AG04449 (cell line): ENCODE measurements around the gene TYMP.

Experiments
- CTCF ChIA-PET: fragments of 350-600 bp; formaldehyde crosslinking; extraction: SDS; loops from one replicate; lab custom pipeline; 2021; ENCODE audit warnings: antibody characterized with exemption; lab: Yijun Ruan, JAX
- POLR2A ChIA-PET: fragments of 400-600, 350-600 bp; formaldehyde crosslinking; extraction: SDS; loops from one replicate; lab custom pipeline; 2020; ENCODE audit warnings: antibody characterized with exemption, inconsistent platforms; lab: Yijun Ruan, JAX
- DNase-seq: peaks from one replicate; pipeline ENCODE4 v3.0.0-alpha.2; 2010; ENCODE audit warnings: low read depth, low spot score
- H3K4me3 ChIP-seq: 2 replicates; pipeline ENCODE4 v1.5.1; 2011; ENCODE audit warnings: low read depth, mild to moderate bottlenecking, control low read depth, low read length
- TF ChIP-seq, protein P1 (sequence below): IDR thresholded peaks from one replicate; pipeline ENCODE4 v1.5.1; 2011; ENCODE audit warnings: mild to moderate bottlenecking, moderate library complexity, low read length, control low read depth, inconsistent platforms; ENCODE audit not compliant: insufficient read depth; ENCODE audit errors: missing control alignments

Gene TYMP

GRCh38 chr22:50516068-50516467, 13.7 kb downstream of the TYMP start:
- DNase-seq: no peak
- H3K4me3 ChIP-seq: no peak overlapping the region
- POLR2A ChIA-PET: interaction anchor here (0.9 kb wide), 1 partner anchor 10 kb away, joined by 3 read pairs; the partner anchor contains the start of gene SCO2
- TF ChIP-seq, protein P1, sequence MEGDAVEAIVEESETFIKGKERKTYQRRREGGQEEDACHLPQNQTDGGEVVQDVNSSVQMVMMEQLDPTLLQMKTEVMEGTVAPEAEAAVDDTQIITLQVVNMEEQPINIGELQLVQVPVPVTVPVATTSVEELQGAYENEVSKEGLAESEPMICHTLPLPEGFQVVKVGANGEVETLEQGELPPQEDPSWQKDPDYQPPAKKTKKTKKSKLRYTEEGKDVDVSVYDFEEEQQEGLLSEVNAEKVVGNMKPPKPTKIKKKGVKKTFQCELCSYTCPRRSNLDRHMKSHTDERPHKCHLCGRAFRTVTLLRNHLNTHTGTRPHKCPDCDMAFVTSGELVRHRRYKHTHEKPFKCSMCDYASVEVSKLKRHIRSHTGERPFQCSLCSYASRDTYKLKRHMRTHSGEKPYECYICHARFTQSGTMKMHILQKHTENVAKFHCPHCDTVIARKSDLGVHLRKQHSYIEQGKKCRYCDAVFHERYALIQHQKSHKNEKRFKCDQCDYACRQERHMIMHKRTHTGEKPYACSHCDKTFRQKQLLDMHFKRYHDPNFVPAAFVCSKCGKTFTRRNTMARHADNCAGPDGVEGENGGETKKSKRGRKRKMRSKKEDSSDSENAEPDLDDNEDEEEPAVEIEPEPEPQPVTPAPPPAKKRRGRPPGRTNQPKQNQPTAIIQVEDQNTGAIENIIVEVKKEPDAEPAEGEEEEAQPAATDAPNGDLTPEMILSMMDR: no peak
- CTCF ChIA-PET: interaction anchor here (2.9 kb wide), 1 partner anchor 9 kb away, joined by 18 read pairs; the partner anchor contains the start of gene SCO2

- POLR2A ChIA-PET: no interaction called here
- TF ChIP-seq, protein P1: no peak
- DNase-seq: no peak
- no peak overlapping the region for H3K4me3 ChIP-seq
- CTCF ChIA-PET: interaction anchor here (2.9 kb wide), 1 partner anchor 12 kb away, joined by 18 read pairs; the partner anchor contains the start of gene SCO2
Observed at GRCh38 chr22:50513175-50513574, 16.6 kb downstream of the TYMP start.

DNA sequence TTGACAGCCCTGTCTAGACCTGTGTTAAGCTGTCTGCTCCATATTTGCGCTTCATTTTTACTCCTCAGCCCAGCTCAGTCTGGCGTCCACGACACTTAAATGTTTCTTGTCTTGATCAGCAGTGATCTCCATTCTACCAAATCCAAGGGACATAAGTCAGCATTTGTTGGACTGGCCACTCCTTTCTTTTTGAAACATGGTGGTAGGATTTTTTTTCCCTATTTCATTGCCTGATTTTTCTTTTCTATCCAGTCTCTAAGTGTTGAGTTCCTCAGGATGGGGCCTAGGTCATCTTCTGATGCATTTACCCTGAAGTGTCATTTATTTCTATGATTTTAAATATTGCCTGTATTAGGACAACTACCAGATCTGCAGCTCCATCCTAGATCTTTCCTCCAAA, 20.9 kb downstream of the TYMP start:
- peak overlapping the region; percentile 94 for H3K4me3 ChIP-seq
- ChIA-PET CTCF (interaction anchor here (0.9 to 2.3 kb wide), 7 partner anchors 9 to 187 kb away, joined by 3 to 14 read pairs (median 3); partner anchors contain the start of genes SCO2 and SYCE3), POLR2A (interaction anchor here (1.9 kb wide), 1 partner anchor 16 kb away, joined by 25 read pairs; the partner anchor contains the start of gene SCO2)
- TF ChIP-seq, protein P1: no peak
- DNase-seq: no peak

DNA sequence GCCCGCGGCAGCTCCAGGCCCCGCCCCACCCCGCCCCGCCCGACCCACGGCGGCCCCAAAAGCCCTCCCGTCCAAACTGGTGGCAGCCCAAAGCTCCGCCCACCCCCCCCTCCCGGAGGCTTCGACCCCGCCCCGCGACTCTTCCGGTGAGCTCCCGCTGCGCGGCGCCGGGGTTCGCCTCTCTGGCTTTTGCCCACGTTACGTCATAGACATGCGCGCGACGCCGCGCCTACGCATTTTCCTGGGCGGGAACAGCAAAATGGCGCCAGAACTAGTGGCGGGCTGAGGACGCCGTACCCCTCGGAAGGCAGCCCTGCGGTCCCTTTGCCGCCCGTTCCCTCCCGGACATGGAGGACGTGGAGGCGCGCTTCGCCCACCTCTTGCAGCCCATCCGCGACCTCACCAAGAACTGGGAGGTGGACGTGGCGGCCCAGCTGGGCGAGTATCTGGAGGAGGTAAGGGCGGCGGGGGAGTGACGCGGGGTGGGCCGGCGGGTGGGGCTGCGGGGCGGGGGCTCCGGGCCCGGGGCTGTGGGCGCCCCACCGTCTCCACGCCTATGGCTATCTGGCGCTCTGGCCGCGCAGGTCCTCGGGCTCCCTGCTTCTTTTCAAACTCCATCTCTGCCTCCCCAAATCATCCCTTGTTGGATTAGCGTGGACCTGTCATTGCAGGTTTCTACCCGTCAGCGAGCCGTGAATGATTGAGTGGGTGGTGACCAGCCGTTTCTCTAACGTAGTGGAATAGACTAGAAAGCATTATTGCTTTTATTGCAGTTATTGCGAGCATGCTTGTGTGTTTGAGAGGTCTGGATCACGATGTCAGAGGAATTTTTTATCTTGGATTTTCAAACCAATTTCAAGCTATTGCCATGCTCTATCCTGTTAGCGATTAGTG, 21.6 kb downstream of the TYMP start, which contains the start of gene NCAPH2:
Gene NCAPH2, plus strand, starts transcription at position 234 of the 894 bp plus-strand sequence. Its CDS starts 114 bp downstream, at position 348.
- DNase-seq: peak; percentile 58
- TF ChIP-seq, protein P1: no peak
- ChIA-PET POLR2A (interaction anchor here (0.7 to 1.9 kb wide), 5 partner anchors 10 to 64 kb away, joined by 3 to 25 read pairs (median 4); partner anchors contain the start of gene SCO2), CTCF (interaction anchor here (0.7 to 2.3 kb wide), 12 partner anchors 8 to 188 kb away, joined by 3 to 14 read pairs (median 4); partner anchors contain the start of genes SCO2 and SYCE3)
- H3K4me3 ChIP-seq: peak within 1 kb of the TSS; percentile 96

DNA sequence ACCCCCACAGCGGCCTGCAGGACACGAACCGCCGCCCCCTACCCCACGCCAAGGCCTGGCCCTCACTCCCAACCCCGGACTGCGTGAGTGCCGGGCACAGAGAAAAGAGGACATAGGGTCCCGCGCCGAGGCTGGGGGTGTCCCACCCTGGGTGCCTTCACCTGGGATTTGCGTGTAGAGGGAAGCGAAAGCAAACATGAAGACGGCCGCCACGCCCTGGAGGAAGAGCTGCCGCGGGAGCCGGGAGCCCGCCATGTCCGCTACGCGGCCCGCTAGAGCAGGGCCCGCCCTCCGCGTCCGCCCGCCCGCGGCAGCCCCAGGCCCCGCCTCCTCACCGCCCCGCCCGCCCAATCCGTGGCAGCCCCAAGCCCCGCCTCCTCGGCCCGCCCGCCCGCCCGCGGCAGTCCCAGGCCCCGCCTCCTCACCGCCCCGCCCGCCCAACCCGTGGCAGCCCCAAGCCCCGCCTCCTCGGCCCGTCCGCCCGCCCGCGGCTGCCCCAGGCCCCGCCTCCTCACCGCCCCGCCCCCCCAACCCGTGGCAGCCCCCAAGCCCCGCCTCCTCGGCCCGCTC, 22.3 kb downstream of the TYMP start, which contains the start of gene LMF2:
Gene LMF2, minus strand, starts transcription at position 282 of the 570 bp plus-strand sequence. Its CDS starts 27 bp downstream, at position 255.
- TF ChIP-seq, protein P1: no peak
- no peak for DNase-seq
- peak within 1 kb of the TSS; percentile 96 for H3K4me3 ChIP-seq
- ChIA-PET POLR2A (interaction anchor here (0.7 to 1.9 kb wide), 5 partner anchors 10 to 63 kb away, joined by 3 to 25 read pairs (median 4); partner anchors contain the start of gene SCO2), CTCF (interaction anchor here (0.7 to 1.0 kb wide), 5 partner anchors 10 to 113 kb away, joined by 4 to 7 read pairs (median 4); partner anchors contain the start of gene SCO2)
